Progenitor cell of endocrine pancreas (in vitro differentiated cells): ENCODE data around the gene GPD1L. TPM values are rescaled to one million over a fixed set of nuclear protein-coding genes. Genes with fewer than 3 reads are reported as not detected.

ENCODE experiments used
- DNase-seq: peaks from one replicate; pipeline ENCODE4 v3.0.0; 2021; ENCODE audit warnings: low spot score; ENCODE audit not compliant: unreplicated experiment
- H3K27ac Mint-ChIP-seq: 2 replicates; pipeline ENCODE4 v1.8.0; 2021; ENCODE audit warnings: mild to moderate bottlenecking, moderate library complexity, mixed read lengths
- H3K27me3 Mint-ChIP-seq: 2 replicates; pipeline ENCODE4 v1.8.0; 2021; ENCODE audit warnings: mixed read lengths
- H3K36me3 Mint-ChIP-seq: 2 replicates; pipeline ENCODE4 v1.8.0; 2022; ENCODE audit warnings: mixed read lengths; ENCODE audit not compliant: insufficient read depth
- H3K4me1 Mint-ChIP-seq: 2 replicates; pipeline ENCODE4 v1.8.0; 2021; ENCODE audit warnings: low read depth, mixed read lengths
- H3K4me3 Mint-ChIP-seq: 2 replicates; pipeline ENCODE4 v1.8.0; 2021; ENCODE audit warnings: low read depth, mild to moderate bottlenecking, moderate library complexity, mixed read lengths
- H3K9me3 Mint-ChIP-seq: 2 replicates; pipeline ENCODE4 v1.8.0; 2021; ENCODE audit warnings: low read depth, mixed read lengths
- total RNA-seq: library from RNA; stranded (reverse); gene quantifications from 2 replicates; pipeline ENCODE4 v1.2.1, GENCODE V29; 2021
- TF ChIP-seq, protein P1 (sequence below): fragments of 200-600 bp; sonication (generic); IDR thresholded peaks from one replicate; pipeline ENCODE4 v1.5.0; 2021; ENCODE audit warnings: antibody characterized with exemption, mild to moderate bottlenecking; ENCODE audit not compliant: unreplicated experiment

GPD1L gene
- total RNA-seq, 1 donor from 2014 or later: 13.8 TPM

DNA sequence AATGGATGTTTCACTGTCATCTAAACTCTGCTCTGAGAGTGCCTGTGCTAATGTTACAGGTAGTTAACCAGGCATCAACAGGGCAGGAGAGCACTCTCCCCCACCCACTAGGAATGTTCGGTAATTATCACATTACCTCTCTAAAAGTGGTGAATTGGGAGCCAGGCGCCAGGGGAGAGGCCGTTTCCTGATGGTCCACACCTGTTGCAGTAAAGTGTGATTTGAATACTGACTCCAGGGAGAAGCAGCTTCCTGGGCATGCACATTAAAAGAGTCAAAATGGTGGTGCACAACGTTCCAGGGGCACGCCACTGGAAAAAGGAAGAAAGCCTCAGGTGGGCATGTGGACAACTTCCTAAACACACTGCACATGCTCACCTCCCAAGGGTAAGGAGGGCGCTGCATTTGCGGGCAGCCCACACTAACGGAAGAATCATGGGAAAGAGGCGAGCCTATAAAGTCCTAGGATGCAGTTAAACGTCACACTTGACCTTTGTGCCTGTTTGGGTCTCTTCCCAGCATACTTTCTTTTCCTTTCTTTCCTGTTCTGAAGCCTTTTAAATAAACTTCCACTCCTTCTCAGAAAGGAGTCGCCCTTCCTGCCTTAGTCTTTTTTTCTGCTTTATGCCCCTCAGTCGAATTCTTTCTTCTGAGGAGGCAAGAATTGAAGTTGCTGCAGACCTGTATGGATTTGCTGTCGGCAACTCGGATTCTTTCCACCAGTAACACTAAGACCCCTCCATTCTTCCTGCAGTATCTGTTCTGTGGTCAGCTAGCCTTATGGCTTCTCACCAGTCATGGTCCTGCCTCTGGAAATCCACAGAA is 28.9 kb upstream of the GPD1L start:
- H3K27ac Mint-ChIP-seq: no peak overlapping the region
- H3K4me1 Mint-ChIP-seq: peaks cover 22% of the 10 kb centered on the region
- no peaks in the 10 kb centered on the region for H3K27me3 Mint-ChIP-seq
- no peak overlapping the region for H3K4me3 Mint-ChIP-seq
- H3K36me3 Mint-ChIP-seq: peaks cover 2% of the 10 kb centered on the region
- no peak for DNase-seq
- H3K9me3 Mint-ChIP-seq: peaks cover 6% of the 10 kb centered on the region
- TF ChIP-seq, protein P1, sequence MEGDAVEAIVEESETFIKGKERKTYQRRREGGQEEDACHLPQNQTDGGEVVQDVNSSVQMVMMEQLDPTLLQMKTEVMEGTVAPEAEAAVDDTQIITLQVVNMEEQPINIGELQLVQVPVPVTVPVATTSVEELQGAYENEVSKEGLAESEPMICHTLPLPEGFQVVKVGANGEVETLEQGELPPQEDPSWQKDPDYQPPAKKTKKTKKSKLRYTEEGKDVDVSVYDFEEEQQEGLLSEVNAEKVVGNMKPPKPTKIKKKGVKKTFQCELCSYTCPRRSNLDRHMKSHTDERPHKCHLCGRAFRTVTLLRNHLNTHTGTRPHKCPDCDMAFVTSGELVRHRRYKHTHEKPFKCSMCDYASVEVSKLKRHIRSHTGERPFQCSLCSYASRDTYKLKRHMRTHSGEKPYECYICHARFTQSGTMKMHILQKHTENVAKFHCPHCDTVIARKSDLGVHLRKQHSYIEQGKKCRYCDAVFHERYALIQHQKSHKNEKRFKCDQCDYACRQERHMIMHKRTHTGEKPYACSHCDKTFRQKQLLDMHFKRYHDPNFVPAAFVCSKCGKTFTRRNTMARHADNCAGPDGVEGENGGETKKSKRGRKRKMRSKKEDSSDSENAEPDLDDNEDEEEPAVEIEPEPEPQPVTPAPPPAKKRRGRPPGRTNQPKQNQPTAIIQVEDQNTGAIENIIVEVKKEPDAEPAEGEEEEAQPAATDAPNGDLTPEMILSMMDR: no peak

DNA sequence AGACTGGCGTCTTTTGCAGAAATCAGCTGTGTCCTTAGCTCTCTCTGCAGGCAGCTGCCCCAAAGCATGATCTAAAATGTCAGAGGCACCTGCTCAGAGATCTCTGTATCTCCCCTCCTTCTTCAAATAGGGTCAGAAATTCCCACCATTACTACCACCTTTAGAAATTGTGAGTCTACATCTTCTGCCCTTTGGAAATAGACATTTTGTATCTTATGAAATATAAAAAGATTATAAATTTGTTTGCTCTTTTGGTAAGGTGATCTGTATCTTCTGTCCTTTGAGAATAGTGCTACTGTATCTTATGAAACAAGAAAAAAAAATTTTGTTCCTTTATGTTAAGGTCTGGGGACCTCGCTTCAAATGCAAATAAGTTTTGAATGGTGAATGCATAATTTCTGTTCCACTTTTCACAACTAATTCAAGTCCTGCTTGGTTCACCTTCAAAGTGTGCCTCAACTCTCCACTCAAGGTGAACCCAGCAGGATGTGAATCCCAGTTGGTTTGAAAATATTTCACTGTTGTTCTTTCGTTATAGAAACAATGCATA is 28.3 kb upstream of the GPD1L start:
- TF ChIP-seq, protein P1: no peak
- H3K4me3 Mint-ChIP-seq: no peak overlapping the region
- H3K4me1 Mint-ChIP-seq: peaks cover 28% of the 10 kb centered on the region
- peaks cover 6% of the 10 kb centered on the region for H3K9me3 Mint-ChIP-seq
- H3K36me3 Mint-ChIP-seq: peaks cover 2% of the 10 kb centered on the region
- no peak for DNase-seq
- H3K27ac Mint-ChIP-seq: no peak overlapping the region
- no peaks in the 10 kb centered on the region for H3K27me3 Mint-ChIP-seq

DNA sequence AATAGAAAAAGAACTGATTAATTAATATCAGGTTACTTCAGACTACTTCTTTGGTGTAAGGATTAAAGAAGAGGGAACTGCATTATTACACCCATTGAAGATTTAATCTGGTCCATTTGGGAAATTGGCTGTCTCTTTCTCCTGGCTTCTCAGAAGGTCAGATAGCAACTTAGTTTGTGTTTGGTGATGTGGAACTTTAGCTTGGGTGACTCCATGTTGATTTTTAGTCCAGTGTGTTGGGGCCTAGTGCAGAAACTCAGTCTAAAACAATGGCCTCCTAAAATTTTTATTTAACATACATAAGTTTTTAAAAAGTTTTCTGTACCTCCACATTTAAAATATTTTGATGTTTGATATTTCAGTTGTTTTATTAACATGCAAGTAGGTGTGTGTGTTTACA is 27.6 kb upstream of the GPD1L start:
- no peak for DNase-seq
- TF ChIP-seq, protein P1: no peak
- H3K4me1 Mint-ChIP-seq: peaks cover 35% of the 10 kb centered on the region
- no peak overlapping the region for H3K27ac Mint-ChIP-seq
- no peak overlapping the region for H3K4me3 Mint-ChIP-seq
- H3K9me3 Mint-ChIP-seq: peaks cover 6% of the 10 kb centered on the region
- no peaks in the 10 kb centered on the region for H3K27me3 Mint-ChIP-seq
- H3K36me3 Mint-ChIP-seq: peaks cover 2% of the 10 kb centered on the region

DNA sequence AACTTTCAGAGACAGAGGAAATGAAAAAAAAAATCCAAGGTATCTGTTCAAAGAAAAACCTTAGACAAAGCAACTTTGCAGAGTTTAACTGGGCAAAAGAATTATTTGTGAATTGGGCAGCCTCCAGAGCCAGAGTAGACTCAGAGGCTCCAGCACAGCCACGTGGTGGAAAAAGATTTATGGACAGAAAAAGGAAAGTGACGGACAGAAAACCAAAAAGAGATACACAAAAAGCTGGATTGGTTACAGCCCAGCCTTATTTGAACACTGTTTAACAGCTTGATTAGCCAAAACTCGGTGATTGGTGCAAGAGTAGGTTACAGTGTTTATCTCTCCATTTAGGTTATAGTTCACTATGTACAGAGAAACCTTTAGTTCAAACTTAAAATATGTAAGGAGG is 23.7 kb upstream of the GPD1L start:
- Mint-ChIP-seq H3K9me3 (peaks cover 12% of the 10 kb centered on the region), H3K4me1 (peaks cover 27% of the 10 kb centered on the region), H3K36me3 (peaks cover 3% of the 10 kb centered on the region), H3K4me3 (no peak overlapping the region), H3K27ac (peak overlapping the region; percentile 66), H3K27me3 (no peaks in the 10 kb centered on the region)
- TF ChIP-seq, protein P1: no peak
- no peak for DNase-seq

DNA sequence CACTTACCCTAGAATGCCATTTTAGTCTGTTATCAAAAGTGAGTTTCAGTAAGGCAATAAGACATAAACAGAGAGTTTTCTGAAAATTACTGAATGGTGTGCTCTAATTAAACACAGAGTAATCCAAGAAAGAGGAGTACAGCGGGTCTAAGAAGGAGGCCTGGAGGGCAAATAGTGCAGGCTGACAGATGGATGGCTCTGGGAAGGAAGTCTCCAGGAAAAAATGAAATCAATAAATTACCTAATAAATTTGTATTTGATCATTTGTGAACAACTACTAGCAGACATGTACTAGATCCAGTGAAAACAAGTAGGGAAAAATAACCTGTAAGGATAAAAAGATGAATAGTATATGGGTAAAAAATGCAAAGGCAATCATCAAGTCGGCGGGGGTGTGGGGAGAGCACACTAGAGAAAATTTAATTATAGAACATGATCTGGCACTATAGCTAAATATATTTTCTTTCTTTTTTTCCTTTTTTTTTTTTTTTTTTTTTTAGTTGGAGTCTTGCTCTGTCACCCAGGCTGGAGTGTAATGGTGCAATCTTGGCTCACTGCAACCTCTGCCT is 22.6 kb upstream of the GPD1L start:
- Mint-ChIP-seq H3K27me3 (no peaks in the 10 kb centered on the region), H3K4me3 (no peak overlapping the region), H3K27ac (no peak overlapping the region), H3K4me1 (peaks cover 27% of the 10 kb centered on the region), H3K9me3 (peaks cover 13% of the 10 kb centered on the region), H3K36me3 (peaks cover 3% of the 10 kb centered on the region)
- TF ChIP-seq, protein P1: no peak
- no peak for DNase-seq
